WTC11 (cell line): ENCODE data around the gene KNTC1.

ENCODE experiments used
- AFF4 ChIP-seq: sonication (generic); formaldehyde crosslinking; IDR thresholded peaks from 2 replicates; pipeline ENCODE4 v1.8.1; 2023; ENCODE audit warnings: mild to moderate bottlenecking, missing genetic modification reagents, borderline replicate concordance
- CTCF ChIP-seq: fragments of 200-600 bp; IDR thresholded peaks from 2 replicates; pipeline ENCODE4 v1.8.0; 2022; ENCODE audit warnings: antibody characterized with exemption
- E2F5 ChIP-seq: sonication (generic); formaldehyde crosslinking; IDR thresholded peaks from 2 replicates; pipeline ENCODE4 v1.8.1; 2022; ENCODE audit warnings: mild to moderate bottlenecking, moderate library complexity, missing genetic modification reagents
- ESRRA ChIP-seq: sonication (generic); formaldehyde crosslinking; IDR thresholded peaks from 2 replicates; pipeline ENCODE4 v1.8.1; 2022; ENCODE audit warnings: mild to moderate bottlenecking, missing genetic modification reagents, borderline replicate concordance
- FOXJ3 ChIP-seq: sonication (generic); formaldehyde crosslinking; IDR thresholded peaks from 2 replicates; pipeline ENCODE4 v1.9.0; 2021; ENCODE audit warnings: missing genetic modification reagents, mild to moderate bottlenecking, borderline replicate concordance
- HMGXB4 ChIP-seq: sonication (generic); formaldehyde crosslinking; IDR thresholded peaks from 2 replicates; pipeline ENCODE4 v1.8.1; 2023; ENCODE audit warnings: mild to moderate bottlenecking, moderate library complexity, missing genetic modification reagents
- IRF2 ChIP-seq: sonication (generic); formaldehyde crosslinking; IDR thresholded peaks from 2 replicates; pipeline ENCODE4 v1.8.0; 2022; ENCODE audit warnings: low read depth, missing genetic modification reagents, borderline replicate concordance
- JUN ChIP-seq: sonication (generic); formaldehyde crosslinking; IDR thresholded peaks from 2 replicates; pipeline ENCODE4 v1.8.0; 2023; ENCODE audit warnings: mild to moderate bottlenecking, missing genetic modification reagents
- MAX ChIP-seq: sonication (generic); formaldehyde crosslinking; IDR thresholded peaks from 2 replicates; pipeline ENCODE4 v1.8.0; 2022; ENCODE audit warnings: mild to moderate bottlenecking, missing genetic modification reagents
- OVOL2 ChIP-seq: fragments of 250-450 bp; sonication (Bioruptor Pico); IDR thresholded peaks from 2 replicates; pipeline ENCODE4 v1.9.0; 2021; ENCODE audit warnings: mild to moderate bottlenecking, borderline replicate concordance
- TEAD1 ChIP-seq: sonication (generic); formaldehyde crosslinking; IDR thresholded peaks from 2 replicates; pipeline ENCODE4 v1.8.0; 2022; ENCODE audit warnings: mild to moderate bottlenecking, missing genetic modification reagents
- USF2 ChIP-seq: sonication (generic); formaldehyde crosslinking; IDR thresholded peaks from 2 replicates; pipeline ENCODE4 v1.8.1; 2023; ENCODE audit warnings: mild to moderate bottlenecking, missing genetic modification reagents, moderate library complexity
- ZBTB43 ChIP-seq: sonication (generic); formaldehyde crosslinking; IDR thresholded peaks from 2 replicates; pipeline ENCODE4 v1.8.1; 2023; ENCODE audit warnings: mild to moderate bottlenecking, missing genetic modification reagents

GRCh38 chr12:122661246-122661645 is 134.2 kb downstream of the KNTC1 start:
- TF ChIP-seq MAX (CRISPR knock-in tag): no peak
- TF ChIP-seq USF2: no peak
- no peak for TF ChIP-seq HMGXB4 (CRISPR knock-in tag)
- no peak for TF ChIP-seq CTCF
- no peak for TF ChIP-seq TEAD1 (CRISPR knock-in tag)
- TF ChIP-seq IRF2 (CRISPR knock-in tag): no peak
- TF ChIP-seq AFF4: no peak
- no peak for TF ChIP-seq FOXJ3 (CRISPR knock-in tag)
- no peak for TF ChIP-seq ZBTB43 (CRISPR knock-in tag)
- no peak for TF ChIP-seq JUN (CRISPR knock-in tag)
- TF ChIP-seq E2F5 (CRISPR knock-in tag): no peak
- TF ChIP-seq ESRRA (CRISPR knock-in tag): no peak
- TF ChIP-seq OVOL2 (CRISPR knock-in tag): no peak
